Upper lobe of left lung (tissue), 4 donors: ENCODE data around the gene PPP1R37.

Source experiments
- EP300 ChIP-seq, 4 donors: sonication (generic); formaldehyde crosslinking; IDR thresholded peaks; one replicate each; pipeline ENCODE4 v1.5.1; 2017; ENCODE audit warnings: antibody characterized with exemption in 4 of 4, control low read depth in 2 of 4
- POLR2A ChIP-seq, 4 donors: fragments of 450-650 bp; IDR thresholded peaks; one replicate each; pipeline ENCODE4 v1.5.1; 2016 to 2017; ENCODE audit warnings: antibody characterized with exemption in 4 of 4, mild to moderate bottlenecking in 2 of 4
- TF ChIP-seq, protein P1 (sequence below), 6 experiments: fragments of 450-650 bp in 4 of 6; fragments of 200-600 bp in 2 of 6; sonication (generic) in 2 of 6; IDR thresholded peaks; one replicate each; pipeline ENCODE4 v1.5.1; 2016 to 2019; ENCODE audit warnings: antibody characterized with exemption in 6 of 6

GRCh38 chr19:45082170-45082569, 10.8 kb upstream of the PPP1R37 start:
- TF ChIP-seq, protein P1, sequence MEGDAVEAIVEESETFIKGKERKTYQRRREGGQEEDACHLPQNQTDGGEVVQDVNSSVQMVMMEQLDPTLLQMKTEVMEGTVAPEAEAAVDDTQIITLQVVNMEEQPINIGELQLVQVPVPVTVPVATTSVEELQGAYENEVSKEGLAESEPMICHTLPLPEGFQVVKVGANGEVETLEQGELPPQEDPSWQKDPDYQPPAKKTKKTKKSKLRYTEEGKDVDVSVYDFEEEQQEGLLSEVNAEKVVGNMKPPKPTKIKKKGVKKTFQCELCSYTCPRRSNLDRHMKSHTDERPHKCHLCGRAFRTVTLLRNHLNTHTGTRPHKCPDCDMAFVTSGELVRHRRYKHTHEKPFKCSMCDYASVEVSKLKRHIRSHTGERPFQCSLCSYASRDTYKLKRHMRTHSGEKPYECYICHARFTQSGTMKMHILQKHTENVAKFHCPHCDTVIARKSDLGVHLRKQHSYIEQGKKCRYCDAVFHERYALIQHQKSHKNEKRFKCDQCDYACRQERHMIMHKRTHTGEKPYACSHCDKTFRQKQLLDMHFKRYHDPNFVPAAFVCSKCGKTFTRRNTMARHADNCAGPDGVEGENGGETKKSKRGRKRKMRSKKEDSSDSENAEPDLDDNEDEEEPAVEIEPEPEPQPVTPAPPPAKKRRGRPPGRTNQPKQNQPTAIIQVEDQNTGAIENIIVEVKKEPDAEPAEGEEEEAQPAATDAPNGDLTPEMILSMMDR (IDR thresholded peaks at IDR 0.05) = no peak
- TF ChIP-seq POLR2A (IDR thresholded peaks at IDR 0.05) = no peak
- no peak for TF ChIP-seq EP300 (IDR thresholded peaks at IDR 0.05)
